Type B pancreatic cell (in vitro differentiated cells): ENCODE measurements around the gene NAV3. TPM values are rescaled to one million over a fixed set of nuclear protein-coding genes. Genes with fewer than 3 reads are reported as not detected.

ENCODE experiments used
- DNase-seq: peaks from one replicate; pipeline ENCODE4 v3.0.0; 2021; ENCODE audit warnings: mixed read lengths; ENCODE audit not compliant: unreplicated experiment; ENCODE audit errors: extremely low spot score
- H3K27ac Mint-ChIP-seq: 2 replicates; pipeline ENCODE4 v1.8.0; 2021; ENCODE audit warnings: mild to moderate bottlenecking, mixed read lengths
- H3K27me3 Mint-ChIP-seq: 2 replicates; pipeline ENCODE4 v1.8.0; 2021; ENCODE audit warnings: mixed read lengths
- H3K36me3 Mint-ChIP-seq: 2 replicates; pipeline ENCODE4 v1.8.0; 2021; ENCODE audit warnings: mixed read lengths
- H3K4me1 Mint-ChIP-seq: one replicate; pipeline ENCODE4 v1.8.0; 2021; ENCODE audit warnings: mixed read lengths; ENCODE audit not compliant: unreplicated experiment
- H3K4me3 Mint-ChIP-seq: 2 replicates; pipeline ENCODE4 v1.8.0; 2021; ENCODE audit warnings: mild to moderate bottlenecking, mixed read lengths
- H3K9me3 Mint-ChIP-seq: 2 replicates; pipeline ENCODE4 v1.8.0; 2021; ENCODE audit warnings: mixed read lengths
- CTCF ChIP-seq: fragments of 200-600 bp; sonication (generic); conservative IDR thresholded peaks from 2 replicates; pipeline ENCODE4 v1.5.0; 2021; ENCODE audit warnings: antibody characterized with exemption, mild to moderate bottlenecking
- total RNA-seq: library from RNA; stranded (reverse); gene quantifications from 2 replicates; pipeline ENCODE4 v1.2.1, GENCODE V29; 2021; ENCODE audit warnings: low replicate concordance

The NAV3 gene
- total RNA-seq, 1 donor from 2014 or later, result 24.9 TPM

- Mint-ChIP-seq H3K27me3 (no peaks in the 10 kb centered on the region), H3K9me3 (peaks cover 7% of the 10 kb centered on the region), H3K4me3 (no peak overlapping the region), H3K27ac (no peak overlapping the region), H3K36me3 (no peaks in the 10 kb centered on the region), H3K4me1 (no peaks in the 10 kb centered on the region)
- DNase-seq, result no peak
- no peak for TF ChIP-seq CTCF
Observed at GRCh38 chr12:77855548-77855947, 24.9 kb downstream of the NAV3 start.

- no peaks in the 10 kb centered on the region for H3K27me3 Mint-ChIP-seq
- H3K4me1 Mint-ChIP-seq, result peaks cover 4% of the 10 kb centered on the region
- no peak overlapping the region for H3K27ac Mint-ChIP-seq
- TF ChIP-seq CTCF, result no peak
- no peaks in the 10 kb centered on the region for H3K9me3 Mint-ChIP-seq
- H3K36me3 Mint-ChIP-seq, result no peaks in the 10 kb centered on the region
- H3K4me3 Mint-ChIP-seq, result no peak overlapping the region
- DNase-seq, result no peak
Observed at GRCh38 chr12:77861317-77861716, 30.6 kb downstream of the NAV3 start.

- TF ChIP-seq CTCF, result no peak
- Mint-ChIP-seq H3K9me3 (no peaks in the 10 kb centered on the region), H3K27me3 (no peaks in the 10 kb centered on the region), H3K4me1 (peaks cover 4% of the 10 kb centered on the region), H3K27ac (no peak overlapping the region), H3K4me3 (no peak overlapping the region), H3K36me3 (no peaks in the 10 kb centered on the region)
- no peak for DNase-seq
Observed at GRCh38 chr12:77865178-77865577, 34.5 kb downstream of the NAV3 start.

GRCh38 chr12:77878901-77879300 lies 48.2 kb downstream of the NAV3 start:
- no peak for DNase-seq
- Mint-ChIP-seq H3K27me3 (peaks cover 5% of the 10 kb centered on the region), H3K36me3 (no peaks in the 10 kb centered on the region), H3K4me3 (no peak overlapping the region), H3K9me3 (no peaks in the 10 kb centered on the region), H3K4me1 (no peaks in the 10 kb centered on the region), H3K27ac (no peak overlapping the region)
- TF ChIP-seq CTCF, result no peak

GRCh38 chr12:77882709-77883108 lies 52.0 kb downstream of the NAV3 start:
- TF ChIP-seq CTCF, result no peak
- Mint-ChIP-seq H3K4me3 (no peak overlapping the region), H3K36me3 (no peaks in the 10 kb centered on the region), H3K27ac (no peak overlapping the region), H3K9me3 (no peaks in the 10 kb centered on the region), H3K27me3 (peaks cover 2% of the 10 kb centered on the region), H3K4me1 (no peaks in the 10 kb centered on the region)
- DNase-seq, result no peak

- H3K27me3 Mint-ChIP-seq, result no peaks in the 10 kb centered on the region
- TF ChIP-seq CTCF, result no peak
- H3K9me3 Mint-ChIP-seq, result no peaks in the 10 kb centered on the region
- DNase-seq, result no peak
- no peaks in the 10 kb centered on the region for H3K36me3 Mint-ChIP-seq
- no peak overlapping the region for H3K4me3 Mint-ChIP-seq
- H3K4me1 Mint-ChIP-seq, result peaks cover 2% of the 10 kb centered on the region
- no peak overlapping the region for H3K27ac Mint-ChIP-seq
Observed at GRCh38 chr12:77888611-77889010, 57.9 kb downstream of the NAV3 start.
